Mucosa of rectum (tissue), 2 donors: ENCODE data around the gene CARD10.

Experiments used
- H3K27ac ChIP-seq, 2 donors: one replicate each; pipeline ENCODE4 v1.7.0; 2013; ENCODE audit warnings: inconsistent platforms in 2 of 2, low read depth in 2 of 2, low read length in 2 of 2
- H3K27me3 ChIP-seq, 2 donors: one replicate each; pipeline ENCODE4 v1.7.0; 2013; ENCODE audit warnings: low read length in 2 of 2; ENCODE audit not compliant: control insufficient read depth in 2 of 2, insufficient read depth in 2 of 2
- H3K36me3 ChIP-seq, 2 donors: one replicate each; pipeline ENCODE4 v1.7.0; 2013; ENCODE audit warnings: low read length in 2 of 2; ENCODE audit not compliant: control insufficient read depth in 2 of 2, insufficient read depth in 2 of 2
- H3K4me1 ChIP-seq, 2 donors: one replicate each; pipeline ENCODE4 v1.7.0; 2013; ENCODE audit warnings: low read length in 2 of 2, mild to moderate bottlenecking in 1 of 2; ENCODE audit not compliant: control insufficient read depth in 2 of 2, insufficient read depth in 2 of 2
- H3K4me3 ChIP-seq, 2 donors: one replicate each; pipeline ENCODE4 v1.7.0; 2013; ENCODE audit warnings: low read length in 2 of 2
- H3K9ac ChIP-seq, 2 donors: one replicate each; pipeline ENCODE4 v1.7.0; 2013; ENCODE audit warnings: low read length in 2 of 2, low read depth in 1 of 2, mild to moderate bottlenecking in 1 of 2
- H3K9me3 ChIP-seq, 2 donors: one replicate each; pipeline ENCODE4 v1.7.0; 2013; ENCODE audit warnings: low read length in 2 of 2; ENCODE audit not compliant: control insufficient read depth in 2 of 2
- donor health status: healthy.
- donor health status: Normal muscosa, but diverticular disease.

CARD10 gene

DNA sequence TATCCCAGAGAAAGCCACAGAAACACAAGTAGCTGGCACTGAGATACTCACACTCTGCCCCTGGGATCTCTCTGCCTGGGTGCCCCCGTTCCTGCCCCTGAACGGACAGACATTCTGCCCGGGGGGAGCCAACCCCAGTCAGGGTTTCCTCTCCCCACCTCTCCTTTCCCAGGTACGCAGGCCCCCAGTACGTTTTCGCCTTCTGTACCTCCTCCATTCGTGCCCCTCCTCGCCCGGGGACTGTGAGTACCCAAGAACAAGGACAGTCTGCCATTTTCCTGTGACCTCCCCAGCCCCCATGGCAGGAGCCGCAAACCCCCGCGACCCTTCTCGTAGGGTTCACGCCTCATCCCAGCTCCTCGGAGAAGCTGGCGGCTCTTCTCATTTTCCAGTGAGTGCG lies 62.9 kb downstream of the CARD10 start:
- Histone ChIP-seq H3K9me3 (no peaks in the 10 kb centered on the region), H3K27ac (no peak overlapping the region), H3K4me1 (no peaks in the 10 kb centered on the region), H3K27me3 (peaks cover 0 to 23% of the 10 kb centered on the region in 2 donors), H3K36me3 (no peaks in the 10 kb centered on the region), H3K4me3 (no peak overlapping the region), H3K9ac (no peak overlapping the region)

DNA sequence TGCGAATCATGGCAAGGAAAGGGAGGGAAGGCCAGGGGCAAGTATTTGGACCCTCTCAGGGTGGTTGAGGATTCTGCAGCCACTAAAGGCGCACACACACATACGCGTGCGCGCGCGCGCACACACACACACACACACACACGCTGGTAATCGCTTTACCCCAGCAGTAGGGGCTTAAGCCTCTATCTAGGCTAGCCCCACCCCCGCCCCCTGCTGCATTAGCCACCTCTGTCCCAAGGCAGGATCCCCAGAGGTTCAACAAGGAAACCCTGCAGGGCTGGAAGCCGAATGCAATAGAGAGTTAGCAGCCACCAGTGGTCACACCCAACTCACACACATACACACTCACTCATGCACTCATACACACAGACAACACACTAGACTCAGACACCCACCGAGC lies 63.3 kb downstream of the CARD10 start:
- Histone ChIP-seq H3K27ac (no peak overlapping the region), H3K4me1 (no peaks in the 10 kb centered on the region), H3K4me3 (no peak overlapping the region), H3K36me3 (no peaks in the 10 kb centered on the region), H3K27me3 (peaks cover 1 to 23% of the 10 kb centered on the region in 2 donors), H3K9ac (no peak overlapping the region), H3K9me3 (no peaks in the 10 kb centered on the region)

DNA sequence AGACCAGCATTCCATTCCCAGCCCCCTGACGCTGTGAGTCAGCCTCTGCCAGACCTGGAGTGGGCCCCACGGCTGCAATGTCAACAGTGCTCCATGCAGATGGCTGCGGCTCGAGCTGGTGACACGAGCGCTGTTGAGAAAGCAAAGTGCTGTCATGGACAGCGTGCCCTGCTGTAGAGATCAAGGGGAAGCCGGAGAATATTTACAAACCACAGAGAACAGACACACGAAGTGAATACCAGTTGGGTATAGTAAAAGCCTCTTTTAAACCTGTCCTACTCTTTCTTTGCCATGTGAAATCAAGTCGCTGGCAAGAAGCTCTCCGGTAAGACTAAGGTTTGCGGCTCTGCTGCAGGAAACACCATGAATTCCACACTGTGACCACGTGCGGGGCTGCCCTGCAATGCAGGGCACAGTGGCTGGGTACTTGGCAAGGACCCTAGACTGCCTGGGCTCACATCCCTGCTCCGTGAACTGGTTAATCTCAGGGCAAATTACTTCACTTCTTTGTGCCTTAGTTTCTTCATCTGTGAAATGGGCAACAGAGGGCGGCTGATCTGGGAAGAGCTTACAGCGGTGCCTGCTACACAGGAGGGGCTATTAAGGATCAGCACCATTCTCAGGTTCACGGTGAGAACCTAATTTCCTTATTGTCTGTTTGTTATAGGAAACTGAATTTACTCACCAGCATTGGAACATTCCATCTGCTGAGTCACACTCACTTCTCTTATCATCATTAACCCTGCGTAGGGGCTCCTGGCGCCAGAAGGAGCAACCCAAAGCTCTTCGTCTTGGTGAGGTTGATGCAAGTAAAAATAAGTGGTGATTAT lies 64.1 kb downstream of the CARD10 start:
- Histone ChIP-seq H3K36me3 (no peaks in the 10 kb centered on the region), H3K27ac (no peak overlapping the region), H3K27me3 (peaks cover 1 to 23% of the 10 kb centered on the region in 2 donors), H3K4me1 (no peaks in the 10 kb centered on the region), H3K9ac (no peak overlapping the region), H3K9me3 (no peaks in the 10 kb centered on the region), H3K4me3 (no peak overlapping the region)

DNA sequence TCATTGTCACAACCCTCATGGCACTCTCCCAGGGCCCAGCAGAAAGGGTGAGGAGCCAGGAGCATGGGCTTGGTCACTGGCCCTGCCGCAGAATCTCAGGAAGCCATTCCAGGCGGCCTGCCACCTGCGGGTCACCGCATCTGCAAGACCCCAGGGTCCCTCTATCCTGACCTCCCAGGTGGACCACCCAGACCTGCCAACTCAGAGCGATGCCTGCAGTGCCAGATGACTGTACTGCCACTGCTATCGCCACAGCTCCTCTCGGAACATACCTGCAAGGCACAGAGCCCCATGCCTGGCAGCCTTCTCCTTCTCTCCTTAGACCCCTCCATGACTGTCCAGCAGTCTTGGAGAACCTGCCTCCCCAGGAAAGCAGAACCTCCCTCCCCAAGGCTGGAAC lies 65.5 kb downstream of the CARD10 start:
- H3K9ac ChIP-seq = no peak overlapping the region
- no peak overlapping the region for H3K4me3 ChIP-seq
- no peaks in the 10 kb centered on the region for H3K4me1 ChIP-seq
- no peaks in the 10 kb centered on the region for H3K9me3 ChIP-seq
- peaks cover 1 to 26% of the 10 kb centered on the region in 2 donors for H3K27me3 ChIP-seq
- no peaks in the 10 kb centered on the region for H3K36me3 ChIP-seq
- no peak overlapping the region for H3K27ac ChIP-seq

DNA sequence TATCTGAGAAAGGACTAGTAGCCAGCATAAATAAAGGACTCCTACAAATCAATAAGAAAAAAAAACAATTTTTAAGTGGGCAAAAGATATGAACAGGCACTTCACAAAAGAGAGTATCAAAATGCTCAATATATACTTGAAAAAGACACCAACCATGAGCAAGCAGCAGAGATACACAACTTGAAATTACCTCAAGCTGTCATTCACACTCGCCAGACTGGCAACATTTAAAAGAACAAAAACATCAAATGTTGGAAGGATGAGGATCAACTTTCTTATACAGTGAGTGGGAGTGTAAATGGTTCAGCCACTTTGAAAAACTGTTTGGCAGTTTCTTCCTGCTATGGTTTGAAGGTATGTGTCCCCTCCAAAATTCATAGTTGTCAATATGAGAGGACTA lies 68.0 kb downstream of the CARD10 start:
- H3K9me3 ChIP-seq = no peaks in the 10 kb centered on the region
- no peak overlapping the region for H3K27ac ChIP-seq
- H3K4me3 ChIP-seq = no peak overlapping the region
- H3K27me3 ChIP-seq = peaks cover 1 to 24% of the 10 kb centered on the region in 2 donors
- no peak overlapping the region for H3K9ac ChIP-seq
- H3K36me3 ChIP-seq = no peaks in the 10 kb centered on the region
- no peaks in the 10 kb centered on the region for H3K4me1 ChIP-seq

DNA sequence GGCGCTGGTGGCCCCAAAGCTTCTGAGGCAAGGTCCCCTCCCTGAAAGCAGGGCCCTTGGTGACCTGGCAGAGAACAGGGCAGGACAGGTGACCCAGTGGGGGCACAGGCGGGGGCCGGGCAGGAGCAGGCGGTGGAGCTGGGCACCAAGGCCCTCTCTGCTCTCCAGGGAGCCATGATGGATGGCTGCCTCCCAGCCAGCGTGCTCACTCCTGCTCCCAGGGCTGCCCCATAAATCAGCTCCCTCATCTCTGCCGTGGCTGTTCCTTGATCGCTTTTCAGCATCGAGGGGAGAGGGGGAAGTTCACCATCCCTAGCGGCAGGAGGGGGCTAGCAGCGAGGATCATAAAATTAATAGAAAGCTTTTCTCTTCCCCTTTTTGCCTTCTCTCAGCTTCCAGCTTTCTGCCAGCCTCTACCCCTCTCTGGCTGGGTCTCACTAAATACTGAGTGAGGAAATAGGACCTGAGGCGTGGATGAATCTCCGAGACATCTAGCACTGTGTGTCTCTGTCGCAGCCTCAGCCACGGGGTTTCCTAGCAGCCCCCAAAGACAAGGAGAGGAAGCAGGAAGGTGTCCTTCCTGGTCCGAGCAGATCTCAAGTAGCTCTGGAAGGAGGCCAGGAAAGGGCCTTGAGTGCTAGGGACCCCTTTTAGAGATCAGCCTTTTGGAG lies 69.7 kb downstream of the CARD10 start:
- Histone ChIP-seq H3K4me1 (no peaks in the 10 kb centered on the region), H3K9ac (no peak overlapping the region), H3K27me3 (peaks cover 1 to 15% of the 10 kb centered on the region in 2 donors), H3K9me3 (no peaks in the 10 kb centered on the region), H3K36me3 (no peaks in the 10 kb centered on the region), H3K4me3 (no peak overlapping the region), H3K27ac (no peak overlapping the region)

DNA sequence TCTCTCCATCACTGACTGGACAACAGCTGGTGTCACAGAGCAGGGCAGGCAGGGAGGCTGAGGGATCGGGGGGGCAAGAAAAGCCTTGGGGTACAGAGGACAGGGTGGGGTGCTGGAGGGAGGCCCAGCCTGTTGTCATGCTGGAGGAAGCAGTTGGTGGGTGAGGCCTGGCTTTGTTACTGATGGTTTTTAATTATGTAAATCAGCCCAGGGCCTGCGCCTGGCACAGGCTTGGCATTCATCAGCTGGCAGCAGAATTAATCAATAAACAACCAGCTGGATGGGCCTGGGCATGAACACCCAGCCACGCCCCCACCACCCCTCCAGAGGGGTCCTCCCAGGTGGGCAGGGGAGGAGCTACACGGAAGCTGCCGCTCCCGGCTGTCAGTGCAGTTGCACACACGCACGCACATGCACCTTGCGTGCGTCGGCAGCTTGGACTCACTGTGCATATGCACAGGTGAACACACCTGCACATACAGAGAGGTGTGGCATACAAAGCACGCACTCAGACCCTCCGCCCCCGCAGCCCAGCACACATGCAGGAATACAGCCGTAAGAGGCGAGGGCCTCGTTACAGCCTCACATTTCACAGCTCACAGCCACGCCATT lies 70.6 kb downstream of the CARD10 start:
- H3K36me3 ChIP-seq = no peaks in the 10 kb centered on the region
- no peak overlapping the region for H3K9ac ChIP-seq
- no peaks in the 10 kb centered on the region for H3K4me1 ChIP-seq
- peaks cover 1 to 14% of the 10 kb centered on the region in 2 donors for H3K27me3 ChIP-seq
- H3K27ac ChIP-seq = no peak overlapping the region
- H3K9me3 ChIP-seq = no peaks in the 10 kb centered on the region
- H3K4me3 ChIP-seq = no peak overlapping the region

DNA sequence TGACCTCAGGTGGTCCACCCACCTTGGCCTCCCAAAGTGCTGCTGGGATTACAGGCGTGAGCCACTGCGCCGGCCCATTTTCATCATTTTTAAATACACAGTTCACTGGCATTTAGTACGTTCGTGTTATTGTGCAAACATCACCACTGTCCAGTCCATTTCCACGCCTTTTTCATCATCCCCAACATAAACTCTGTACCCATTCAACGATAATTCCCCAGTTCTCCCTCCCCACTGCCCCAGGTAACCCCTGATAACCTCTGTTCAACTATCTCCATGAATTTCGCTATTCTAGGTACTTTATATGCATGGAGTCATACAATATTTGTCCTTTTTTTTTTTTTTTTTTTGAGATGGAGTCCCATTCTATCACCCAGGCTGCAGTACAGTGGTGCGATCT lies 73.7 kb downstream of the CARD10 start:
- H3K36me3 ChIP-seq = no peaks in the 10 kb centered on the region
- no peaks in the 10 kb centered on the region for H3K4me1 ChIP-seq
- peaks cover 3 to 11% of the 10 kb centered on the region in 2 donors for H3K27me3 ChIP-seq
- no peak overlapping the region for H3K4me3 ChIP-seq
- no peak overlapping the region for H3K9ac ChIP-seq
- no peak overlapping the region for H3K27ac ChIP-seq
- H3K9me3 ChIP-seq = peaks cover 0 to 3% of the 10 kb centered on the region in 2 donors

DNA sequence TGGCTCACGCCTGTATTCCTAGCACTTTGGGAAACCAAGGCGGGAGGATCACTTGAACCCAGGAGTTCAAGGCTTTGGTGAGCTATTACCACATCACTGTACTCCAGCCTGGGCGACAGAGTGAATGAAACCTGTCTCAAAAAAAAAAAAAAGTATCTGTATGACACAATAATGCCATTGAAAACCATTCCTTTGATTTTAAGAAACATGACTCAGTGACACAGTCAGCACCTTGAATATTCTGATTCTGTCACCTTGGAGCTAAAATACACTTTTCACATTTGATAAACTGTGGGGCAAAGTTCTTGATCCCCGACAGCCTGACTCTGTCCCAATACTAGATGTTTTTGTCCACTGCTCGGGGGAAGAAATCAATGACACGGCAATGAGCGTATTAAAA lies 75.2 kb downstream of the CARD10 start:
- Histone ChIP-seq H3K4me1 (no peaks in the 10 kb centered on the region), H3K9ac (no peak overlapping the region), H3K27ac (no peak overlapping the region), H3K4me3 (no peak overlapping the region), H3K9me3 (peaks cover 0 to 3% of the 10 kb centered on the region in 2 donors), H3K27me3 (peaks cover 3 to 11% of the 10 kb centered on the region in 2 donors), H3K36me3 (no peaks in the 10 kb centered on the region)

DNA sequence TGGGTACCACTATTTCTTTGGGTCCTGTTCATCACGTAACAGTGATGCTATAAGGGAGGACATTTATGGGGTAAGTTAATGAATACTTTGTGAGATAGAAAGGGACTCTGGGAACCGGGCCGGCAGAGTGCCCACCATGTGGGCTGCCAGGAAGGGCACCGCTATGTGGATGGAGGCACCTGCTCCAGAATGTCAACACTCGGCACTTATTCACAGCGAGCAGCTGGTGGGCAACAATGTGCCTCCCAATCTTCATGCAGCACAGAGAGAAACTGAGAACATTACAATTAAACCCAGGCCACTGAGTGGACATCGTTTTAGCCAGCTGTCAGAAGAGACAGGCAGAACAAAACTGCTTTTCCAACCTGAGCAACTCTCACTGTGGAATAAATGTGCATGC lies 76.1 kb downstream of the CARD10 start:
- Histone ChIP-seq H3K9ac (no peak overlapping the region), H3K4me1 (no peaks in the 10 kb centered on the region), H3K9me3 (peaks cover 0 to 3% of the 10 kb centered on the region in 2 donors), H3K36me3 (no peaks in the 10 kb centered on the region), H3K27me3 (peaks cover 3 to 7% of the 10 kb centered on the region in 2 donors), H3K4me3 (no peak overlapping the region), H3K27ac (no peak overlapping the region)
